Trophoblast cell (in vitro differentiated cells and primary cell): ENCODE measurements around the gene TBC1D8.

Experiments used
- DNase-seq, 2 donors: peaks; one replicate each; pipeline ENCODE4 v3.0.0-alpha.2; 2016
- H2AFZ ChIP-seq: 2 replicates; pipeline ENCODE4 v1.6.1; 2013; ENCODE audit warnings: low read length, moderate library complexity, mild to moderate bottlenecking; ENCODE audit not compliant: insufficient read depth, poor library complexity
- H2AK5ac ChIP-seq: 2 replicates; pipeline ENCODE4 v1.6.1; 2013; ENCODE audit warnings: mild to moderate bottlenecking, low read length
- H2BK120ac ChIP-seq: 2 replicates; pipeline ENCODE4 v1.6.1; 2013; ENCODE audit warnings: low read length, mild to moderate bottlenecking, moderate library complexity; ENCODE audit not compliant: insufficient read depth, poor library complexity
- H2BK12ac ChIP-seq: 2 replicates; pipeline ENCODE4 v1.6.1; 2013; ENCODE audit warnings: mild to moderate bottlenecking, low read length, moderate library complexity
- H2BK5ac ChIP-seq: 2 replicates; pipeline ENCODE4 v1.6.1; 2013; ENCODE audit warnings: low read length, low read depth, moderate library complexity, mild to moderate bottlenecking; ENCODE audit not compliant: poor library complexity
- H3K14ac ChIP-seq: 2 replicates; pipeline ENCODE4 v1.6.1; 2013; ENCODE audit warnings: mild to moderate bottlenecking, low read length
- H3K18ac ChIP-seq: 2 replicates; pipeline ENCODE4 v1.6.1; 2013; ENCODE audit warnings: mild to moderate bottlenecking, low read length
- H3K23ac ChIP-seq: 2 replicates; pipeline ENCODE4 v1.6.1; 2013; ENCODE audit warnings: low read length
- H3K27ac ChIP-seq: 2 replicates; pipeline ENCODE4 v1.5.1; 2013; ENCODE audit warnings: low read depth, mild to moderate bottlenecking, inconsistent platforms, low read length, moderate library complexity
- H3K27me3 ChIP-seq: 2 replicates; pipeline ENCODE4 v1.6.1; 2013; ENCODE audit warnings: inconsistent platforms, mild to moderate bottlenecking, low read length, moderate library complexity; ENCODE audit not compliant: insufficient read depth
- H3K36me3 ChIP-seq, 2 experiments: 1 replicate in 1 of 2; 2 replicates in 1 of 2; pipeline ENCODE4 v1.6.1; 2013; ENCODE audit warnings: low read length in 2 of 2, mild to moderate bottlenecking in 2 of 2, moderate library complexity in 1 of 2; ENCODE audit not compliant: insufficient read depth in 2 of 2, control insufficient read depth in 1 of 2
- H3K4ac ChIP-seq: 2 replicates; pipeline ENCODE4 v1.6.1; 2013; ENCODE audit warnings: low read depth, mild to moderate bottlenecking, low read length, moderate library complexity
- H3K4me1 ChIP-seq, 2 experiments: 1 replicate in 1 of 2; 2 replicates in 1 of 2; pipeline ENCODE4 v1.6.1; 2013; ENCODE audit warnings: low read length in 2 of 2, mild to moderate bottlenecking in 2 of 2, moderate library complexity in 1 of 2; ENCODE audit not compliant: insufficient read depth in 2 of 2, control insufficient read depth in 1 of 2
- H3K4me2 ChIP-seq: 2 replicates; pipeline ENCODE4 v1.6.1; 2013; ENCODE audit warnings: inconsistent platforms, mild to moderate bottlenecking, low read length, moderate library complexity
- H3K4me3 ChIP-seq: 2 replicates; pipeline ENCODE4 v1.5.1; 2013; ENCODE audit warnings: mild to moderate bottlenecking, low read depth, low read length, inconsistent platforms
- H3K79me1 ChIP-seq: one replicate; pipeline ENCODE4 v1.6.1; 2013; ENCODE audit warnings: low read length
- H3K79me2 ChIP-seq: 2 replicates; pipeline ENCODE4 v1.6.1; 2013; ENCODE audit warnings: low read length, mild to moderate bottlenecking; ENCODE audit not compliant: control insufficient read depth, insufficient read depth, poor library complexity
- H3K9ac ChIP-seq: 2 replicates; pipeline ENCODE4 v1.6.1; 2013; ENCODE audit warnings: mild to moderate bottlenecking, low read length
- H3K9me3 ChIP-seq: 2 replicates; pipeline ENCODE4 v1.6.1; 2013; ENCODE audit warnings: low read depth, mild to moderate bottlenecking, control low read depth, inconsistent platforms, low read length; ENCODE audit not compliant: insufficient read depth
- H4K12ac ChIP-seq: 2 replicates; pipeline ENCODE4 v1.6.1; 2013; ENCODE audit warnings: low read depth, mild to moderate bottlenecking, low read length, moderate library complexity
- H4K8ac ChIP-seq: 2 replicates; pipeline ENCODE4 v1.6.1; 2013; ENCODE audit warnings: low read depth, mild to moderate bottlenecking, low read length, moderate library complexity
- H4K91ac ChIP-seq: one replicate; pipeline ENCODE4 v1.6.1; 2013; ENCODE audit warnings: low read depth, mild to moderate bottlenecking, low read length, moderate library complexity
- WGBS: extraction: QIAGEN DNeasy Blood & Tissue Kit; methylation state at CpG from one replicate; pipeline ENCODE4 v1.1.7; 2013; ENCODE audit warnings: missing lambda C conversion rate; ENCODE audit not compliant: insufficient read length, insufficient coverage; ENCODE audit errors: extremely low coverage; 5-methylcytosine and 5-hydroxymethylcytosine counted together

Gene TBC1D8

GRCh38 chr2:101188683-101189405 lies 37.7 kb upstream of the TBC1D8 start:
- no peak overlapping the region for H3K4ac ChIP-seq
- H3K79me2 ChIP-seq = no peaks in the 10 kb centered on the region
- no peak overlapping the region for H3K23ac ChIP-seq
- peak in 1 of 2 donors; percentile 53 for DNase-seq
- no peak overlapping the region for H4K12ac ChIP-seq
- WGBS = no CpG with 5 or more reads among the region's 5 CpGs
- H2AFZ ChIP-seq = no peak overlapping the region
- no peak overlapping the region for H3K4me2 ChIP-seq
- H3K9ac ChIP-seq = no peak overlapping the region
- no peak overlapping the region for H4K91ac ChIP-seq
- H3K4me1 ChIP-seq = peaks cover 0 to 3% of the 10 kb centered on the region in 2 experiments
- no peaks in the 10 kb centered on the region for H3K79me1 ChIP-seq
- no peak overlapping the region for H2AK5ac ChIP-seq
- no peaks in the 10 kb centered on the region for H3K27me3 ChIP-seq
- no peak overlapping the region for H4K8ac ChIP-seq
- H2BK12ac ChIP-seq = no peak overlapping the region
- H3K36me3 ChIP-seq = no peaks in the 10 kb centered on the region
- H3K27ac ChIP-seq = no peak overlapping the region
- no peaks in the 10 kb centered on the region for H3K9me3 ChIP-seq
- H2BK5ac ChIP-seq = no peak overlapping the region
- no peak overlapping the region for H2BK120ac ChIP-seq
- no peak overlapping the region for H3K14ac ChIP-seq
- H3K4me3 ChIP-seq = no peak overlapping the region
- H3K18ac ChIP-seq = no peak overlapping the region

GRCh38 chr2:101187131-101187530 lies 35.9 kb upstream of the TBC1D8 start:
- peak in 1 of 2 donors; percentile 74 for DNase-seq
- peaks cover 0 to 3% of the 10 kb centered on the region in 2 experiments for H3K4me1 ChIP-seq
- no peak overlapping the region for H3K4ac ChIP-seq
- H2BK12ac ChIP-seq = no peak overlapping the region
- no CpG with 5 or more reads among the region's 2 CpGs for WGBS
- no peak overlapping the region for H2BK5ac ChIP-seq
- H3K9me3 ChIP-seq = no peaks in the 10 kb centered on the region
- H3K14ac ChIP-seq = no peak overlapping the region
- H3K27ac ChIP-seq = no peak overlapping the region
- H3K79me1 ChIP-seq = no peaks in the 10 kb centered on the region
- H3K23ac ChIP-seq = no peak overlapping the region
- no peak overlapping the region for H2AK5ac ChIP-seq
- H3K9ac ChIP-seq = no peak overlapping the region
- H3K18ac ChIP-seq = no peak overlapping the region
- H4K8ac ChIP-seq = no peak overlapping the region
- no peaks in the 10 kb centered on the region for H3K79me2 ChIP-seq
- no peak overlapping the region for H3K4me3 ChIP-seq
- no peak overlapping the region for H4K12ac ChIP-seq
- H3K27me3 ChIP-seq = no peaks in the 10 kb centered on the region
- H4K91ac ChIP-seq = no peak overlapping the region
- H3K4me2 ChIP-seq = no peak overlapping the region
- H2AFZ ChIP-seq = no peak overlapping the region
- H2BK120ac ChIP-seq = no peak overlapping the region
- no peaks in the 10 kb centered on the region for H3K36me3 ChIP-seq

GRCh38 chr2:101185656-101186055 lies 34.5 kb upstream of the TBC1D8 start:
- H3K9ac ChIP-seq = peak overlapping the region; percentile 21
- H3K4me1 ChIP-seq = no peaks in the 10 kb centered on the region
- no peak overlapping the region for H3K18ac ChIP-seq
- no peak overlapping the region for H4K91ac ChIP-seq
- H4K12ac ChIP-seq = no peak overlapping the region
- H3K36me3 ChIP-seq = no peaks in the 10 kb centered on the region
- H2BK12ac ChIP-seq = no peak overlapping the region
- no peak overlapping the region for H3K27ac ChIP-seq
- H2BK120ac ChIP-seq = no peak overlapping the region
- no peak overlapping the region for H2AK5ac ChIP-seq
- no CpG with 5 or more reads among the region's 3 CpGs for WGBS
- H3K79me1 ChIP-seq = no peaks in the 10 kb centered on the region
- no peak overlapping the region for H3K4ac ChIP-seq
- H3K4me2 ChIP-seq = no peak overlapping the region
- H3K14ac ChIP-seq = no peak overlapping the region
- no peaks in the 10 kb centered on the region for H3K9me3 ChIP-seq
- H4K8ac ChIP-seq = no peak overlapping the region
- H3K27me3 ChIP-seq = no peaks in the 10 kb centered on the region
- no peak overlapping the region for H2BK5ac ChIP-seq
- H2AFZ ChIP-seq = no peak overlapping the region
- peak overlapping the region; percentile 44 for H3K4me3 ChIP-seq
- peak overlapping the region; percentile 69 for H3K23ac ChIP-seq
- H3K79me2 ChIP-seq = no peaks in the 10 kb centered on the region
- no peak for DNase-seq

- no peak overlapping the region for H3K4ac ChIP-seq
- no CpG with 5 or more reads among the region's 4 CpGs for WGBS
Observed at GRCh38 chr2:101185085-101185484, 33.9 kb upstream of the TBC1D8 start.

More at GRCh38 chr2:101185085-101185484, 33.9 kb upstream of the TBC1D8 start:
- no peak overlapping the region for H4K12ac ChIP-seq
- H3K27me3 ChIP-seq = no peaks in the 10 kb centered on the region
- no peak overlapping the region for H3K4me2 ChIP-seq
- no peak overlapping the region for H3K14ac ChIP-seq
- no peak overlapping the region for H2AFZ ChIP-seq
- no peak overlapping the region for H4K8ac ChIP-seq
- no peak overlapping the region for H2BK5ac ChIP-seq
- H2AK5ac ChIP-seq = no peak overlapping the region
- no peak overlapping the region for H2BK120ac ChIP-seq
- H3K4me1 ChIP-seq = no peaks in the 10 kb centered on the region
- no peaks in the 10 kb centered on the region for H3K9me3 ChIP-seq
- H3K36me3 ChIP-seq = no peaks in the 10 kb centered on the region
- no peak overlapping the region for H3K18ac ChIP-seq
- no peak overlapping the region for H3K27ac ChIP-seq
- no peaks in the 10 kb centered on the region for H3K79me2 ChIP-seq
- DNase-seq = no peak
- no peak overlapping the region for H3K23ac ChIP-seq
- H3K79me1 ChIP-seq = no peaks in the 10 kb centered on the region
- H2BK12ac ChIP-seq = no peak overlapping the region
- no peak overlapping the region for H3K4me3 ChIP-seq
- no peak overlapping the region for H3K9ac ChIP-seq
- no peak overlapping the region for H4K91ac ChIP-seq
